HEK293T (cell line): ENCODE results near the gene SSUH2.

Source experiments
- ARNT ChIP-seq: fragments of 450-650 bp; IDR thresholded peaks from 2 replicates; pipeline ENCODE4 v1.6.1; 2017; ENCODE audit warnings: mild to moderate bottlenecking
- BHLHE40 ChIP-seq: fragments of 450-650 bp; IDR thresholded peaks from 2 replicates; pipeline ENCODE4 v1.6.1; 2016; ENCODE audit warnings: mild to moderate bottlenecking, moderate library complexity, borderline replicate concordance
- CTBP1 ChIP-seq: fragments of 450-650 bp; IDR thresholded peaks from 2 replicates; pipeline ENCODE4 v1.6.1; 2016; ENCODE audit warnings: borderline replicate concordance
- FOXA1 ChIP-seq: fragments of 450-650 bp; IDR thresholded peaks from 2 replicates; pipeline ENCODE4 v1.6.1; 2016; ENCODE audit warnings: mild to moderate bottlenecking
- FOXK2 ChIP-seq: fragments of 450-650 bp; IDR thresholded peaks from 2 replicates; pipeline ENCODE4 v1.6.1; 2016; ENCODE audit warnings: mild to moderate bottlenecking
- FOXM1 ChIP-seq: fragments of 450-650 bp; IDR thresholded peaks from 2 replicates; pipeline ENCODE4 v1.6.1; 2017; ENCODE audit warnings: mild to moderate bottlenecking, borderline replicate concordance
- HDGF ChIP-seq: fragments of 450-650 bp; IDR thresholded peaks from 2 replicates; pipeline ENCODE4 v1.6.1; 2017; ENCODE audit warnings: antibody characterized with exemption, borderline replicate concordance
- LEF1 ChIP-seq: fragments of 450-650 bp; IDR thresholded peaks from 2 replicates; pipeline ENCODE4 v1.6.1; 2017; ENCODE audit warnings: mild to moderate bottlenecking, borderline replicate concordance
- NFRKB ChIP-seq: fragments of 450-650 bp; IDR thresholded peaks from 2 replicates; pipeline ENCODE4 v1.6.1; 2016; ENCODE audit warnings: mild to moderate bottlenecking, moderate library complexity
- PKNOX1 ChIP-seq: fragments of 450-650 bp; IDR thresholded peaks from 2 replicates; pipeline ENCODE4 v1.6.1; 2016
- SP1 ChIP-seq: fragments of 450-650 bp; IDR thresholded peaks from 2 replicates; pipeline ENCODE4 v1.6.1; 2017
- SUZ12 ChIP-seq: fragments of 450-650 bp; IDR thresholded peaks from 2 replicates; pipeline ENCODE4 v1.6.1; 2016; ENCODE audit warnings: mild to moderate bottlenecking
- TARDBP ChIP-seq: fragments of 450-650 bp; IDR thresholded peaks from 2 replicates; pipeline ENCODE4 v1.6.1; 2016
- ZNF384 ChIP-seq: fragments of 450-650 bp; IDR thresholded peaks from 2 replicates; pipeline ENCODE4 v1.6.1; 2016

GRCh38 chr3:8579943-8580342, 64.7 kb downstream of the SSUH2 start:
- TF ChIP-seq FOXM1 (no peak), FOXK2 (no peak), SP1 (no peak), FOXA1 (no peak), BHLHE40 (no peak), LEF1 (no peak), ZNF384 (no peak), ARNT (no peak), NFRKB (no peak), SUZ12 (no peak), PKNOX1 (no peak), TARDBP (no peak), HDGF (no peak), CTBP1 (no peak)
